Sigmoid colon (tissue), 4 donors: Measurements from ENCODE around the gene RPS3.

Experiments
- CTCF ChIP-seq, 4 experiments: fragments of 450-650 bp in 3 of 4; fragments of 200-600 bp in 1 of 4; IDR thresholded peaks; one replicate each; pipeline ENCODE4 v1.5.1; 2016 to 2019; ENCODE audit warnings: antibody characterized with exemption in 4 of 4, mild to moderate bottlenecking in 3 of 4, moderate library complexity in 2 of 4
- POLR2A ChIP-seq, 2 donors: fragments of 450-650 bp; IDR thresholded peaks; one replicate each; pipeline ENCODE4 v1.6.1; 2016; ENCODE audit warnings: antibody characterized with exemption in 2 of 2, mild to moderate bottlenecking in 2 of 2, moderate library complexity in 2 of 2
- POLR2AphosphoS5 ChIP-seq, 4 donors: sonication (generic); formaldehyde crosslinking; IDR thresholded peaks; one replicate each; pipeline ENCODE4 v1.6.1; 2017; ENCODE audit warnings: antibody characterized with exemption in 4 of 4

GRCh38 chr11:75399344-75400145, at the start of gene RPS3:
- TF ChIP-seq CTCF (IDR thresholded peaks at IDR 0.05) (no peak), POLR2A (IDR thresholded peaks at IDR 0.05) (peak; percentile 90 to 91), POLR2AphosphoS5 (IDR thresholded peaks at IDR 0.05) (peak; percentile 98 to 99 (median 98))
